Skeletal muscle satellite cell (primary cell): ENCODE data around the gene UNC79.
"Not testable (repeated sequence)": the region's sequence is repeated elsewhere in the genome, so short reads cannot be mapped to it uniquely, and the experiment has no call there.

Source experiments
- H3K27me3 ChIP-seq: 2 replicates; pipeline ENCODE4 v1.7.0; 2013; ENCODE audit warnings: low read length; ENCODE audit not compliant: control insufficient read depth, insufficient read depth
- H3K36me3 ChIP-seq: 2 replicates; pipeline ENCODE4 v1.7.0; 2013; ENCODE audit warnings: mild to moderate bottlenecking, control low read depth, low read length; ENCODE audit not compliant: insufficient read depth
- H3K4me1 ChIP-seq: 2 replicates; pipeline ENCODE4 v1.7.0; 2013; ENCODE audit warnings: low read length; ENCODE audit not compliant: control insufficient read depth, insufficient read depth
- H3K4me2 ChIP-seq: 2 replicates; pipeline ENCODE4 v1.7.0; 2013; ENCODE audit warnings: mild to moderate bottlenecking, low read length
- H3K4me3 ChIP-seq: 2 replicates; pipeline ENCODE4 v1.7.0; 2013; ENCODE audit warnings: low read length
- H3K9ac ChIP-seq: 2 replicates; pipeline ENCODE4 v1.7.0; 2013; ENCODE audit warnings: mild to moderate bottlenecking, low read depth, low read length, moderate library complexity
- H3K9me3 ChIP-seq: replicated peaks from 2 replicates; pipeline ENCODE4 v1.7.0; 2013; ENCODE audit warnings: mild to moderate bottlenecking, control low read depth, low read length

Gene UNC79

GRCh38 chr14:93454224-93454623 is 23.5 kb downstream of the UNC79 start:
- H3K9ac ChIP-seq, result no peak overlapping the region
- no peaks in the 10 kb centered on the region for H3K27me3 ChIP-seq
- no peaks in the 10 kb centered on the region for H3K9me3 ChIP-seq
- H3K4me3 ChIP-seq, result no peak overlapping the region
- H3K4me2 ChIP-seq, result no peak overlapping the region
- H3K36me3 ChIP-seq, result no peaks in the 10 kb centered on the region
- H3K4me1 ChIP-seq, result no peaks in the 10 kb centered on the region

DNA sequence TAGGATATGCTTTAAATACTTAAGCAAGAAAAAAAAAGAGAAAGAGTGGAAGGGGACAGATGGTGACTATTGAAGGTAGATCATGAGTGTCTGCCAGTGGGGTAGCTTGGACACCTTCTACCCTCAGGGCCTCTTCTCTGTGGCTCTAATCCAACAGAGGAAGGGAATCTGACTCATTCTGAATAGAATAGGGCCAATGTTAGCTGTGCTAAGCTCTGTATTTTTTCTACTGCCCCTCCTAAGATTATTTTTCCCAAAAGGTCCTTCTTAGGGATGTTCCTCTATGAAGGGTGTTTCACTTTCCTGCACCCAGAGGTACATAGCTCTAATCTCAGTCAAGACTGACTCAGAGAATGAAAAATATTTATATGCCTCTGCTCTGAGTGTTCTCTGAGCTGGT is 25.6 kb downstream of the UNC79 start:
- H3K36me3 ChIP-seq, result no peaks in the 10 kb centered on the region
- no peak overlapping the region for H3K9ac ChIP-seq
- H3K4me3 ChIP-seq, result no peak overlapping the region
- H3K4me1 ChIP-seq, result no peaks in the 10 kb centered on the region
- no peaks in the 10 kb centered on the region for H3K27me3 ChIP-seq
- no peaks in the 10 kb centered on the region for H3K9me3 ChIP-seq
- no peak overlapping the region for H3K4me2 ChIP-seq

DNA sequence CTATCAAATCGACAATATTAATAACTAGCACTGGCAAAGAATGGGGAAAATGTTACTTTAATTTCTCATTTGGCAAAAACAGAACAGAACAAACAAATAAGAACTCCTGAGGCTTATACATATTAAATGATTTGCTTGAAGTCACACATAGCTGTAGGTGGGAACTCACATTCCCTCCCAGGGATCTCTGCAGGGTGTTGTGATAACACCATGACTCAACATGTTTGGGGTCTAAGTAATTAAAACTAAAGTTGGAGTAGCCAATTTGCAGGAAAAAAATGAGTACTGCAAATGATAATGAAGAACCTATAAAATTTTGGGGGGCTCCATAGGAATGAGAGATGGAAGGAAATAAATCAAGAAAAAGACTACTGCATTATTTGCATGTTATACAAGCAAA is 27.5 kb downstream of the UNC79 start:
- Histone ChIP-seq H3K9me3 (no peaks in the 10 kb centered on the region), H3K36me3 (no peaks in the 10 kb centered on the region), H3K27me3 (no peaks in the 10 kb centered on the region), H3K4me1 (no peaks in the 10 kb centered on the region), H3K4me2 (no peak overlapping the region), H3K9ac (no peak overlapping the region), H3K4me3 (no peak overlapping the region)

GRCh38 chr14:93462479-93462878 is 31.7 kb downstream of the UNC79 start:
- no peaks in the 10 kb centered on the region for H3K27me3 ChIP-seq
- no peaks in the 10 kb centered on the region for H3K9me3 ChIP-seq
- no peak overlapping the region for H3K4me2 ChIP-seq
- H3K9ac ChIP-seq, result no peak overlapping the region
- no peaks in the 10 kb centered on the region for H3K36me3 ChIP-seq
- H3K4me3 ChIP-seq, result no peak overlapping the region
- H3K4me1 ChIP-seq, result no peaks in the 10 kb centered on the region

GRCh38 chr14:93464271-93464670 is 33.5 kb downstream of the UNC79 start:
- no peaks in the 10 kb centered on the region for H3K27me3 ChIP-seq
- no peak overlapping the region for H3K9ac ChIP-seq
- H3K4me1 ChIP-seq, result no peaks in the 10 kb centered on the region
- H3K4me2 ChIP-seq, result no peak overlapping the region
- H3K36me3 ChIP-seq, result no peaks in the 10 kb centered on the region
- no peaks in the 10 kb centered on the region for H3K9me3 ChIP-seq
- H3K4me3 ChIP-seq, result no peak overlapping the region

- Histone ChIP-seq H3K4me2 (no peak overlapping the region), H3K4me1 (no peaks in the 10 kb centered on the region), H3K9ac (no peak overlapping the region), H3K9me3 (no peaks in the 10 kb centered on the region), H3K4me3 (no peak overlapping the region), H3K27me3 (no peaks in the 10 kb centered on the region), H3K36me3 (no peaks in the 10 kb centered on the region)
Observed at GRCh38 chr14:93475471-93475870, 44.7 kb downstream of the UNC79 start.

DNA sequence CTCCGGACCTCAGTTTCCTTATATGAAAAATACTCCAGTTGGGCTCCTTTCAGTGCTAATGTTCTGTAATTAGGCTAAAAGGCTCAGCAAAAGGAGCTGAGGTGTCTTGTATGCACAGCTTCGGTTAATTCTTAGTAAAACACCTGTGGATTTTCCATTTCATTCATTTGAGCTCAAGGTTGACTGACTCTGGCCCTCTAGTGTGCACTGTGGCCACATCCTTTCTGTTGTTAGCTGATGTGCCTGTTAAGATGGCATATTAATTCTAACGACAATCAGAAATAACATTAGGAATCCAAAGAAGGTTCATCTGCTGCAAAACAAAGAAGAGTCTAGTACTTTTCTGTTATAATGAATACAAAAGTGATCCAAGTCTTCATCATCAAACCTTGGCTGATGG is 45.6 kb downstream of the UNC79 start:
- no peak overlapping the region for H3K9ac ChIP-seq

DNA sequence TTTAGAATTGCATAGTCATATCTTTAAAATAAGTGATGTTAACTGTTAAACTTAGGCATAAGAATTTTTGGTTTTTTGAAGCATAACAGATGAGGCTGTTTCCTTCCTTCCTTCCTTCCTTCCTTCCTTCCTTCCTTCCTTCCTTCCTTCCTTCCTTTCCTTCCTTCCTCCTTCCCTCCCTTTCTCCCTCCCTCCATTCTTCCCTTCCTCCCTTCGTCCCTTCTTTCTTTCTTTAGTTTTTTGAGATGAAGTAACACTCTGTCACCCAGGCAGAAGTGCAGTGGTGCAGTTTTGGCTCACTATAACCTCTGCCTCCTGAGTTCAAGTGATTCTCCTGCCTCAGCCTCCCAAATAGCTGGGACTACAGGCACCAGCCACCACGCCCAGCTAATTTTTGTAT is 48.3 kb downstream of the UNC79 start:
- H3K4me1 ChIP-seq, H3K4me2 ChIP-seq, H3K9ac ChIP-seq, H3K27me3 ChIP-seq, H3K9me3 ChIP-seq, H3K4me3 ChIP-seq, H3K36me3 ChIP-seq: not testable (repeated sequence)

More for the DNA sequence above, 45.6 kb downstream of the UNC79 start:
- Histone ChIP-seq H3K4me3 (no peak overlapping the region), H3K36me3 (no peaks in the 10 kb centered on the region), H3K4me2 (no peak overlapping the region), H3K27me3 (no peaks in the 10 kb centered on the region), H3K9me3 (no peaks in the 10 kb centered on the region), H3K4me1 (no peaks in the 10 kb centered on the region)

DNA sequence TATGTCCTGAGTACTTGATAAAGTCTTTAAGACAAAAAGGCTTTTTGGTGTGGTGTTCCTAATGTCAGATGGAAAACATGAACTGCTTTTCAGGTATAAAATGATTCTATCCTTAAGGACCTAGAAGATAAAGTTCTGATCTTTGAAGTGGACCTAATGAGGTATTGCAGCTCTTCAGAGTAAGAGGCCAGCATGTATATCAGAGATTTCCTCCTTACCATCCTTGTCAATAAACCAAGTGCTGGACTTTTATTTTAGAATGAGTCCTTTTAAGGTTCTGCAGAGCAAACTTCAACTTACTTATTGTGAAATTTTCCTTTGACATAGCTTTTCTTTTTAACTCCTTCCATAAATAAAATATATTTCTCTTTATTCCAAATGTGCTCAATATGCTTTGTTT is 50.1 kb downstream of the UNC79 start:
- Histone ChIP-seq H3K27me3 (no peaks in the 10 kb centered on the region), H3K36me3 (no peaks in the 10 kb centered on the region), H3K9ac (no peak overlapping the region), H3K4me3 (no peak overlapping the region), H3K4me1 (no peaks in the 10 kb centered on the region), H3K4me2 (no peak overlapping the region), H3K9me3 (no peaks in the 10 kb centered on the region)

GRCh38 chr14:93481758-93482157 is 51.0 kb downstream of the UNC79 start:
- Histone ChIP-seq H3K27me3 (no peaks in the 10 kb centered on the region), H3K9me3 (no peaks in the 10 kb centered on the region), H3K4me2 (no peak overlapping the region), H3K9ac (no peak overlapping the region), H3K36me3 (no peaks in the 10 kb centered on the region), H3K4me1 (no peaks in the 10 kb centered on the region), H3K4me3 (no peak overlapping the region)

- Histone ChIP-seq H3K36me3 (no peaks in the 10 kb centered on the region), H3K27me3 (no peaks in the 10 kb centered on the region), H3K4me3 (no peak overlapping the region), H3K4me2 (no peak overlapping the region), H3K9ac (no peak overlapping the region), H3K9me3 (no peaks in the 10 kb centered on the region), H3K4me1 (no peaks in the 10 kb centered on the region)
Observed at GRCh38 chr14:93490001-93490400, 59.3 kb downstream of the UNC79 start.

GRCh38 chr14:93493054-93493453 is 62.3 kb downstream of the UNC79 start:
- H3K9ac ChIP-seq, result no peak overlapping the region
- H3K27me3 ChIP-seq, result no peaks in the 10 kb centered on the region
- no peak overlapping the region for H3K4me3 ChIP-seq
- no peaks in the 10 kb centered on the region for H3K36me3 ChIP-seq
- no peaks in the 10 kb centered on the region for H3K9me3 ChIP-seq
- H3K4me2 ChIP-seq, result no peak overlapping the region
- no peaks in the 10 kb centered on the region for H3K4me1 ChIP-seq
